IMR-90 (cell line): Measurements from ENCODE around the gene DHX57. TPM values are rescaled to one million over a fixed set of nuclear protein-coding genes. Genes with fewer than 3 reads are reported as not detected.

ENCODE experiments used
- ATAC-seq: fragments of 200-7000 bp; cut with Tn5 transposase; 2 replicates; pipeline ENCODE4 v1.9.1; 2020; ENCODE audit warnings: low read depth, mild to moderate bottlenecking, moderate library complexity
- BruUV-seq: library from RNA; stranded (reverse); fragments of 400-500 nt; replicated peaks from 2 replicates; lab custom pipeline; 2021; lab: Mats Ljungman, UMichigan
- CTCF ChIA-PET: fragments of 300-600 bp; formaldehyde crosslinking; extraction: SDS; loops from one replicate; lab custom pipeline; 2021; ENCODE audit warnings: antibody characterized with exemption; lab: Yijun Ruan, JAX
- POLR2A ChIA-PET: fragments of 300-600 bp; sonication (Branson Sonifier 250); formaldehyde crosslinking; loops from one replicate; lab custom pipeline; 2022; ENCODE audit warnings: antibody characterized with exemption; ENCODE audit not compliant: unreplicated experiment; lab: Charles Lee
- DNase-seq: peaks from one replicate; pipeline ENCODE4 v3.0.0; 2013
- H2AFZ ChIP-seq: replicated peaks from 2 replicates; pipeline ENCODE3; 2013; ENCODE audit warnings: low read length, mild to moderate bottlenecking; ENCODE audit not compliant: poor library complexity
- H2AK5ac ChIP-seq: 2 replicates; pipeline ENCODE4 v1.6.1; 2013; ENCODE audit warnings: low read depth, low read length, inconsistent platforms
- H2AK9ac ChIP-seq: replicated peaks from 2 replicates; pipeline ENCODE3; 2013; ENCODE audit warnings: mild to moderate bottlenecking, low read depth, low read length, moderate library complexity; ENCODE audit not compliant: poor library complexity
- H2BK120ac ChIP-seq: 2 replicates; pipeline ENCODE4 v1.6.1; 2013; ENCODE audit warnings: low read depth, low read length, inconsistent platforms
- H2BK15ac ChIP-seq: 3 replicates; pipeline ENCODE4 v1.6.1; 2013; ENCODE audit warnings: low read depth, low read length, inconsistent platforms
- H2BK20ac ChIP-seq: 2 replicates; pipeline ENCODE4 v1.6.1; 2013; ENCODE audit warnings: low read depth, mild to moderate bottlenecking, inconsistent platforms, low read length, moderate library complexity
- H2BK5ac ChIP-seq: 2 replicates; pipeline ENCODE4 v1.6.1; 2013; ENCODE audit warnings: mild to moderate bottlenecking, low read depth, low read length, inconsistent platforms; ENCODE audit not compliant: poor library complexity, severe bottlenecking
- H3K14ac ChIP-seq: replicated peaks from 2 replicates; pipeline ENCODE4 v1.6.1; 2013; ENCODE audit warnings: low read depth, low read length, inconsistent platforms
- H3K18ac ChIP-seq: 2 replicates; pipeline ENCODE4 v1.6.1; 2013; ENCODE audit warnings: low read depth, low read length, control low read depth
- H3K23ac ChIP-seq: 2 replicates; pipeline ENCODE4 v1.6.1; 2013; ENCODE audit warnings: low read depth, low read length, inconsistent platforms
- H3K27ac ChIP-seq: 2 replicates; pipeline ENCODE4 v1.5.1; 2013; ENCODE audit warnings: mild to moderate bottlenecking, control low read depth, low read length; ENCODE audit not compliant: insufficient read depth
- H3K27me3 ChIP-seq: 2 replicates; pipeline ENCODE4 v1.6.1; 2013; ENCODE audit warnings: low read length; ENCODE audit not compliant: control insufficient read depth, insufficient read depth
- H3K36me3 ChIP-seq: 2 replicates; pipeline ENCODE4 v1.6.1; 2013; ENCODE audit warnings: low read length, mixed read lengths; ENCODE audit not compliant: control insufficient read depth, insufficient read depth
- H3K4ac ChIP-seq: 2 replicates; pipeline ENCODE4 v1.6.1; 2013; ENCODE audit warnings: low read depth, low read length, inconsistent platforms
- H3K4me1 ChIP-seq: 2 replicates; pipeline ENCODE4 v1.6.1; 2013; ENCODE audit warnings: low read length, mixed read lengths; ENCODE audit not compliant: control insufficient read depth, insufficient read depth
- H3K4me2 ChIP-seq: 2 replicates; pipeline ENCODE4 v1.6.1; 2013; ENCODE audit warnings: low read depth, mild to moderate bottlenecking, control low read depth, low read length, moderate library complexity
- H3K4me3 ChIP-seq: 2 replicates; pipeline ENCODE4 v1.5.1; 2013; ENCODE audit warnings: low read depth, mild to moderate bottlenecking, control low read depth, low read length, moderate library complexity; ENCODE audit not compliant: insufficient read depth
- H3K56ac ChIP-seq: 2 replicates; pipeline ENCODE4 v1.6.1; 2013; ENCODE audit warnings: low read length, inconsistent platforms; ENCODE audit not compliant: insufficient read depth; ENCODE audit errors: extremely low read depth
- H3K79me1 ChIP-seq, 2 experiments: 2 replicates each; pipeline ENCODE4 v1.6.1; 2013; ENCODE audit warnings: low read length in 2 of 2, inconsistent platforms in 1 of 2, low read depth in 1 of 2
- H3K9ac ChIP-seq: 2 replicates; pipeline ENCODE4 v1.6.1; 2013; ENCODE audit warnings: low read depth, low read length, control low read depth
- H3K9me1 ChIP-seq: 2 replicates; pipeline ENCODE4 v1.6.1; 2013; ENCODE audit warnings: low read length, inconsistent platforms; ENCODE audit not compliant: insufficient read depth
- H3K9me3 ChIP-seq: 2 replicates; pipeline ENCODE4 v1.6.1; 2013; ENCODE audit warnings: low read length; ENCODE audit not compliant: control insufficient read depth, insufficient read depth
- H4K20me1 ChIP-seq: 2 replicates; pipeline ENCODE4 v1.6.1; 2013; ENCODE audit warnings: low read length, inconsistent platforms; ENCODE audit not compliant: insufficient read depth
- H4K5ac ChIP-seq: 2 replicates; pipeline ENCODE4 v1.6.1; 2013; ENCODE audit warnings: mild to moderate bottlenecking, low read depth, low read length, control low read depth
- H4K8ac ChIP-seq, 2 experiments: 2 replicates each; pipeline ENCODE4 v1.6.1; 2013; ENCODE audit warnings: low read depth in 2 of 2, low read length in 2 of 2, control low read depth in 1 of 2, inconsistent platforms in 1 of 2
- H4K91ac ChIP-seq: 2 replicates; pipeline ENCODE4 v1.6.1; 2013; ENCODE audit warnings: low read depth, low read length, inconsistent platforms; ENCODE audit not compliant: insufficient read depth
- BHLHE40 ChIP-seq: fragments of 150-350 bp; IDR thresholded peaks from 2 replicates; pipeline ENCODE4 v1.6.1; 2016; ENCODE audit warnings: mild to moderate bottlenecking, low read depth, low read length
- CEBPB ChIP-seq: IDR thresholded peaks from 2 replicates; pipeline ENCODE4 v1.6.1; 2012; ENCODE audit warnings: low read depth, low read length, improper control_type of control experiment
- CHD1 ChIP-seq: IDR thresholded peaks from 2 replicates; pipeline ENCODE4 v1.6.1; 2012; ENCODE audit warnings: low read depth, low read length, improper control_type of control experiment
- FOS ChIP-seq: fragments of 150-350 bp; IDR thresholded peaks from 2 replicates; pipeline ENCODE4 v1.6.1; 2016; ENCODE audit warnings: low read depth, low read length
- MAFK ChIP-seq: IDR thresholded peaks from 2 replicates; pipeline ENCODE4 v1.6.1; 2012; ENCODE audit warnings: low read depth, low read length, improper control_type of control experiment
- MAZ ChIP-seq: IDR thresholded peaks from 2 replicates; pipeline ENCODE4 v1.6.1; 2012; ENCODE audit warnings: low read depth, mild to moderate bottlenecking, low read length, improper control_type of control experiment, moderate library complexity, borderline replicate concordance
- MXI1 ChIP-seq: IDR thresholded peaks from 2 replicates; pipeline ENCODE4 v1.6.1; 2012; ENCODE audit warnings: low read depth, mild to moderate bottlenecking, low read length, moderate library complexity, borderline replicate concordance
- NFE2L2 ChIP-seq: fragments of 150-350 bp; IDR thresholded peaks from 2 replicates; pipeline ENCODE4 v1.6.1; 2016; ENCODE audit warnings: low read depth, mild to moderate bottlenecking, low read length
- POLR2A ChIP-seq: IDR thresholded peaks from 2 replicates; pipeline ENCODE4 v1.6.1; 2012; ENCODE audit warnings: mild to moderate bottlenecking, low read depth, low read length
- RCOR1 ChIP-seq: IDR thresholded peaks from 2 replicates; pipeline ENCODE4 v1.6.1; 2012; ENCODE audit warnings: mild to moderate bottlenecking, low read length, improper control_type of control experiment; ENCODE audit not compliant: insufficient replicate concordance
- RFX5 ChIP-seq: IDR thresholded peaks from 2 replicates; pipeline ENCODE4 v1.8.0; 2012; ENCODE audit warnings: low read depth, mild to moderate bottlenecking, low read length, moderate library complexity
- SMC3 ChIP-seq: fragments of 150-350 bp; IDR thresholded peaks from 2 replicates; pipeline ENCODE4 v1.6.1; 2016; ENCODE audit warnings: low read depth, mild to moderate bottlenecking, antibody characterized with exemption, low read length, moderate library complexity
- WGBS, 2 experiments: methylation state at CpG; one replicate each; pipeline versions ENCODE4 v1.1.5 to v1.1.7; 2013; ENCODE audit warnings: missing lambda C conversion rate in 2 of 2; ENCODE audit not compliant: insufficient read length in 1 of 2; ENCODE audit errors: extremely low coverage in 2 of 2; 5-methylcytosine and 5-hydroxymethylcytosine counted together
- dilution Hi-C: fragments of 300-500 bp; cut with HindIII; formaldehyde crosslinking; loops from one replicate; pipeline ENCODE4 v1.14.3; 2018; ENCODE audit warnings: low sequenced_read_pairs; ENCODE audit not compliant: unreplicated experiment
- in situ Hi-C: fragments of 300-500 bp; cut with MboI; formaldehyde crosslinking; loops from 3 replicates; pipeline ENCODE4 v1.14.3; 2019; ENCODE audit warnings: low sequenced_read_pairs, inconsistent platforms, mixed read lengths
- intact Hi-C: fragments of 100-400 bp; cut with micrococcal nuclease; formaldehyde crosslinking; loops from 2 replicates; pipeline ENCODE4 v1.10.0; 2022
- polyA plus RNA-seq, 3 experiments: library from polyadenylated mRNA; depleted of rRNA; stranded (reverse); fragments of >200 nt; gene quantifications; 2 replicates each; pipeline ENCODE4 v1.2.3, GENCODE V29; 2012; ENCODE audit warnings: low replicate concordance in 1 of 3
- total RNA-seq: library from RNA; depleted of rRNA; stranded (reverse); fragments of >200 nt; gene quantifications from 2 replicates; pipeline ENCODE4 v1.2.3, GENCODE V29; 2012
- TF ChIP-seq, protein P1 (sequence below): fragments of 150-350 bp; IDR thresholded peaks from 2 replicates; pipeline ENCODE4 v1.6.1; 2016; ENCODE audit warnings: low read depth, mild to moderate bottlenecking, low read length, moderate library complexity, borderline replicate concordance
- TF ChIP-seq, protein P2 (sequence below): fragments of 150-350 bp; IDR thresholded peaks from 2 replicates; pipeline ENCODE4 v1.6.1; 2017; ENCODE audit warnings: mild to moderate bottlenecking, antibody characterized with exemption, low read length, low read depth

DHX57 gene
- total and polyA plus RNA-seq, 2 of the 4 experiments (the other 2 are of a cell fraction), result 9.5 to 24.4 TPM

DNA sequence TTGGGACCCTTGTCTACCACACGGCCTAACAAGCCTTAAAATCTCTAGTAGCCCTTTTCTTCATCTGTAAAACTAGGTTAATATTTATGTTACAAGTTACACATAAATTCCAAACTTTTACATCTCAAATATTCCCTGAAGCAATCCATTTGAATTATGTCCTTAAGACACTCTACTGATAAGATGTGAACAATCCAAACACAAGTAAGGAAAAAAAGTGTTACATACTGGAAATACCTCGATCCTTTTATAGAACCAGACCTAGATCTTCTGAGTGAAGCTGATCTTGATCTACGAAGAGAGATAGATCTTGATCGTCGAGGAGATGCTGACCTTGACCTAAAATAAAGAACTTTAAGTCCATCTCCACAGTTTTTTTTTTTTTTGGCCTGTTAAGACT lies 127.9 kb downstream of the DHX57 start:
- Histone ChIP-seq H4K8ac (no peak overlapping the region), H2BK5ac (no peak overlapping the region), H4K91ac (no peak overlapping the region), H4K20me1 (peaks cover 64% of the 10 kb centered on the region), H2BK20ac (no peak overlapping the region), H3K4ac (no peak overlapping the region), H2AK5ac (no peak overlapping the region), H3K4me2 (no peak overlapping the region), H3K14ac (no peak overlapping the region), H3K23ac (no peak overlapping the region), H3K18ac (no peak overlapping the region), H4K5ac (no peak overlapping the region), H3K9ac (no peak overlapping the region), H3K56ac (no peak overlapping the region), H3K4me1 (peaks cover 3% of the 10 kb centered on the region), H3K4me3 (no peak overlapping the region), H3K27ac (no peak overlapping the region), H3K27me3 (no peaks in the 10 kb centered on the region), H3K9me3 (no peaks in the 10 kb centered on the region), H3K79me1 (peaks cover 24 to 56% of the 10 kb centered on the region in 2 experiments), H2BK15ac (no peak overlapping the region), H2BK120ac (no peak overlapping the region), H3K9me1 (no peaks in the 10 kb centered on the region), H2AFZ (no peak overlapping the region), H3K36me3 (peaks cover 41% of the 10 kb centered on the region), H2AK9ac (no peak overlapping the region)
- TF ChIP-seq RCOR1 (no peak), MXI1 (no peak), CHD1 (no peak), RFX5 (no peak), SMC3 (no peak), CEBPB (no peak), POLR2A (no peak), MAZ (no peak), MAFK (no peak), FOS (no peak), NFE2L2 (no peak), BHLHE40 (no peak)
- TF ChIP-seq, protein P1, sequence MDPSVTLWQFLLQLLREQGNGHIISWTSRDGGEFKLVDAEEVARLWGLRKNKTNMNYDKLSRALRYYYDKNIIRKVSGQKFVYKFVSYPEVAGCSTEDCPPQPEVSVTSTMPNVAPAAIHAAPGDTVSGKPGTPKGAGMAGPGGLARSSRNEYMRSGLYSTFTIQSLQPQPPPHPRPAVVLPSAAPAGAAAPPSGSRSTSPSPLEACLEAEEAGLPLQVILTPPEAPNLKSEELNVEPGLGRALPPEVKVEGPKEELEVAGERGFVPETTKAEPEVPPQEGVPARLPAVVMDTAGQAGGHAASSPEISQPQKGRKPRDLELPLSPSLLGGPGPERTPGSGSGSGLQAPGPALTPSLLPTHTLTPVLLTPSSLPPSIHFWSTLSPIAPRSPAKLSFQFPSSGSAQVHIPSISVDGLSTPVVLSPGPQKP, result no peak
- TF ChIP-seq, protein P2, sequence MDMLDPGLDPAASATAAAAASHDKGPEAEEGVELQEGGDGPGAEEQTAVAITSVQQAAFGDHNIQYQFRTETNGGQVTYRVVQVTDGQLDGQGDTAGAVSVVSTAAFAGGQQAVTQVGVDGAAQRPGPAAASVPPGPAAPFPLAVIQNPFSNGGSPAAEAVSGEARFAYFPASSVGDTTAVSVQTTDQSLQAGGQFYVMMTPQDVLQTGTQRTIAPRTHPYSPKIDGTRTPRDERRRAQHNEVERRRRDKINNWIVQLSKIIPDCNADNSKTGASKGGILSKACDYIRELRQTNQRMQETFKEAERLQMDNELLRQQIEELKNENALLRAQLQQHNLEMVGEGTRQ, result no peak
- dilution Hi-C loops, result loop anchor here (25.0 kb wide), 1 partner anchor 186 kb away; no protein-coding TSS in a partner anchor
- DNase-seq, result no peak
- POLR2A ChIA-PET, result no interaction called here
- BruUV-seq, result no TSS peak
- in situ Hi-C loops, result no loop called here
- intact Hi-C loops, result no loop called here
- no CpG with 5 or more reads among the region's 5 CpGs for WGBS, 2 experiments
- ATAC-seq, result no peak
- CTCF ChIA-PET, result interaction anchor here (1.0 kb wide), 1 partner anchor 164 kb away, joined by 3 read pairs; no protein-coding TSS in a partner anchor
